ENCODE results near the gene CIAO2A.
A peak's percentile ranks its signal among the peaks of the same experiment; 100 is the strongest.
"Not testable (repeated sequence)": the region's sequence is repeated elsewhere in the genome, so short reads cannot be mapped to it uniquely, and the experiment has no call there.

CIAO2A gene

GRCh38 chr15:64111679-64112050 is 18.0 kb upstream of the CIAO2A start:
- DNase-seq: no peak

GRCh38 chr15:64110950-64111678 is 17.5 kb upstream of the CIAO2A start:
- no peak for DNase-seq

GRCh38 chr15:64110108-64110701 is 16.6 kb upstream of the CIAO2A start:
- DNase-seq: not testable (repeated sequence)

GRCh38 chr15:64107337-64107736 is 13.7 kb upstream of the CIAO2A start:
- DNase-seq: no peak

- no peak for DNase-seq
Measured at GRCh38 chr15:64105113-64105704, 11.6 kb upstream of the CIAO2A start.

- DNase-seq: no peak
Measured at GRCh38 chr15:64102497-64102896, 8.9 kb upstream of the CIAO2A start.

GRCh38 chr15:64100958-64101357 is 7.3 kb upstream of the CIAO2A start:
- no peak for DNase-seq

GRCh38 chr15:64099379-64099778 is 5.7 kb upstream of the CIAO2A start:
- no peak for DNase-seq

- no peak for DNase-seq
Measured at GRCh38 chr15:64096668-64097384, 3.2 kb upstream of the CIAO2A start.

- peak; percentile 83 for DNase-seq
Measured at GRCh38 chr15:64095795-64096667, 2.4 kb upstream of the CIAO2A start, which contains the start of gene SNX1. Gene SNX1, plus strand, starts transcription at chr15:64095982. Its CDS starts 32 bp downstream, at chr15:64096014.

- no peak for DNase-seq
Measured at GRCh38 chr15:64095431-64095794, 1.8 kb upstream of the CIAO2A start.

GRCh38 chr15:64092864-64093626 is 593 bp downstream of the CIAO2A start:
- peak; percentile 66 for DNase-seq

- no peak for DNase-seq
Measured at GRCh38 chr15:64092075-64092820, 1.4 kb downstream of the CIAO2A start.

GRCh38 chr15:64090527-64090926 is 3.1 kb downstream of the CIAO2A start:
- DNase-seq: no peak

- no peak for DNase-seq
Measured at GRCh38 chr15:64089543-64090280, 3.9 kb downstream of the CIAO2A start.

- DNase-seq: no peak
Measured at GRCh38 chr15:64082757-64083156, 10.9 kb downstream of the CIAO2A start.

GRCh38 chr15:64073496-64073895 is 20.1 kb downstream of the CIAO2A start:
- DNase-seq: not testable (repeated sequence)

- no peak for DNase-seq
Measured at GRCh38 chr15:64072812-64073211, 20.8 kb downstream of the CIAO2A start.

GRCh38 chr15:64071931-64072765 is 21.5 kb downstream of the CIAO2A start:
- DNase-seq: no peak

All from NK-92 treated with Interleukin-12 subunit alpha and Interleukin-12 subunit beta, amount 100 ng/mL, for 24 hours (cell line).